ENCODE measurements around the gene EHD1. TPM values are rescaled to one million over a fixed set of nuclear protein-coding genes. Genes with fewer than 3 reads are reported as not detected.
"Not testable (repeated sequence)": the region's sequence is repeated elsewhere in the genome, so short reads cannot be mapped to it uniquely, and the experiment has no call there.

EHD1 gene
- total RNA-seq, 1 experiment from 2014 or later, result 110 TPM

DNA sequence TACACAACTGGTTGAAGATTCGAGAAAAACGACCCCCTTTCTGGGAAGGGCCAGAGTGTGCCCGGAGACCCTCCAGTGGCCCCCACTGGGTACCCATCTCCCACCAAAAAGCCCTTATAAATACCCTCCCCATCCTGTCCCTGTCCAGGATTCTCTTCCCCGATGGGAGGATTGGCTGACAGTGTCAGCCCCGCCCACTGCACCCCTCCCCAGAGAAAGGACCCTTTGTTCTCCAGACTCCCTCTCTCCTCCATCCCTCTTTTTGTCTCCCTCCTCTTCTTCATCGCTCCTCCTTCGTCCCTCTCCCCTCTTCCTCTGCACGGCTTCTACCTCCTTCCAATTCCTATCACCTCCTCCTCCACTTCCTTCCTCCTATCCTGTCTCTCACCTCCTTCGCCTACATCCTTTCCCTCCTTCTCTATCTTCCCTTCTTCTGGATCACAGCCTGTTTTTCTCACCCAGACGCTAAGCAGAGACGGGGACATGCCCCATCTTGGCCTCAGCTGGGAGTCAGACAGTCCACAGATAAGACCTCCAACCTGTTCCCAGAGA, 54.8 kb downstream of the EHD1 start:
- Histone ChIP-seq H3K36me3 (ENCODE audit: low read depth) (no peaks in the 10 kb centered on the region), H3K4me3 (no peak overlapping the region), H3K79me2 (ENCODE audit: low read depth) (no peaks in the 10 kb centered on the region), H3K27me3 (ENCODE audit: insufficient read depth, low read depth) (no peaks in the 10 kb centered on the region), H3F3A (ENCODE audit: insufficient read depth, low read depth) (peaks cover 3% of the 10 kb centered on the region; the same call in 1 of the 2 replicates), H2AFZ (no peak overlapping the region), H3K9me2 (ENCODE audit: insufficient read depth) (no peaks in the 10 kb centered on the region), H3K4me1 (replicated peaks; ENCODE audit: insufficient read depth) (no peaks in the 10 kb centered on the region), H4K20me1 (ENCODE audit: insufficient read depth) (no peaks in the 10 kb centered on the region), H3K9me3 (ENCODE audit: insufficient read depth, low read depth) (no peaks in the 10 kb centered on the region), H3K27ac (no peak overlapping the region), H3K4me2 (no peak overlapping the region)
- DNase-seq, result no peak
- intact Hi-C loops (cut with micrococcal nuclease; ENCODE audit: unreplicated experiment), result no loop called here
- ChIA-PET POLR2A (ENCODE audit: unreplicated experiment) (no interaction called here), CTCF (no interaction called here)
- BruUV-seq (replicated peaks), result no TSS peak
- no peak for TF ChIP-seq CTCF (conservative IDR thresholded peaks at IDR 0.05)
- TF ChIP-seq EZH2 (IDR thresholded peaks at IDR 0.05; ENCODE audit: low read depth), result no peak

GRCh38 chr11:64817476-64817875, 60.9 kb downstream of the EHD1 start:
- Histone ChIP-seq H3K27ac (no peak overlapping the region), H3K79me2 (ENCODE audit: low read depth) (no peaks in the 10 kb centered on the region), H3K4me3 (no peak overlapping the region), H3K4me1 (replicated peaks; ENCODE audit: insufficient read depth) (no peaks in the 10 kb centered on the region), H3K9me3 (ENCODE audit: insufficient read depth, low read depth) (no peaks in the 10 kb centered on the region), H2AFZ (no peak overlapping the region), H3K9me2 (ENCODE audit: insufficient read depth) (no peaks in the 10 kb centered on the region), H4K20me1 (ENCODE audit: insufficient read depth) (no peaks in the 10 kb centered on the region), H3K27me3 (ENCODE audit: insufficient read depth, low read depth) (no peaks in the 10 kb centered on the region), H3K4me2 (no peak overlapping the region), H3K36me3 (ENCODE audit: low read depth) (no peaks in the 10 kb centered on the region), H3F3A (ENCODE audit: insufficient read depth, low read depth) (peaks cover 3% of the 10 kb centered on the region; the same call in 1 of the 2 replicates)
- ChIA-PET POLR2A (ENCODE audit: unreplicated experiment) (interaction anchor here (0.7 kb wide), 1 partner anchor 25 kb away, joined by 5 read pairs; no protein-coding TSS in a partner anchor), CTCF (no interaction called here)
- no TSS peak for BruUV-seq (replicated peaks)
- no peak for DNase-seq
- no peak for TF ChIP-seq EZH2 (IDR thresholded peaks at IDR 0.05; ENCODE audit: low read depth)
- TF ChIP-seq CTCF (conservative IDR thresholded peaks at IDR 0.05), result no peak
- intact Hi-C loops (cut with micrococcal nuclease; ENCODE audit: unreplicated experiment), result no loop called here

DNA sequence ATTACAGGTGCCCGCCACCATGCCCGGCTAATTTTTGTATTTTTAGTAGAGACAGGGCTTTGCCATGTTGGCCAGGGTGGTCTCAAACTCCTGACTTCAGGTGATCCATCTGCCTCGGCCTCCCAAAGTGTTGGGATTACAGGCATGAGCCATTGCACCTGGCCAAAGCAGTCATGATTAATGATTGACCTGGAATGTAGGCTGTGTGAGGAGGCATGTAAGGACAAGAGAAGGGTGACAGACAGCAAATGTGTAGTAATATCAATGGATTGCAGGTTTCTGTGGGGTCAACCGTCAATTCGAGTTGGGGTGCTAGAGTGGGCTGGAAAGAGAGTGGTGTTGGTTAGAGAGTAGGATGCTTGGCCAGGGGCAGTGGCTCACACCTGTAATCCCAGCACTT, 63.0 kb downstream of the EHD1 start:
- H3F3A ChIP-seq (ENCODE audit: insufficient read depth, low read depth); BruUV-seq (replicated peaks); DNase-seq; H3K4me1 ChIP-seq (replicated peaks; ENCODE audit: insufficient read depth); H3K36me3 ChIP-seq (ENCODE audit: low read depth); H3K9me2 ChIP-seq (ENCODE audit: insufficient read depth); H4K20me1 ChIP-seq (ENCODE audit: insufficient read depth); H3K79me2 ChIP-seq (ENCODE audit: low read depth); H3K27ac ChIP-seq; H3K9me3 ChIP-seq (ENCODE audit: insufficient read depth, low read depth); H3K4me3 ChIP-seq; H2AFZ ChIP-seq; intact Hi-C loops (cut with micrococcal nuclease; ENCODE audit: unreplicated experiment); H3K27me3 ChIP-seq (ENCODE audit: insufficient read depth, low read depth); H3K4me2 ChIP-seq: not testable (repeated sequence)
- CTCF ChIA-PET, result interaction anchor here (0.7 kb wide), 1 partner anchor 127 kb away, joined by 5 read pairs; no protein-coding TSS in a partner anchor
- POLR2A ChIA-PET (ENCODE audit: unreplicated experiment), result interaction anchor here (0.6 to 0.7 kb wide), 2 partner anchors 61 to 309 kb away, joined by 3 to 4 read pairs; no protein-coding TSS in a partner anchor

All from PC-9 (cell line).